Uterus (tissue), 2 donors: ENCODE results near the gene MMAB.

Experiments used
- CTCF ChIP-seq, 4 experiments: fragments of 200-600 bp in 2 of 4; fragments of 450-650 bp in 2 of 4; sonication (generic) in 2 of 4; IDR thresholded peaks; one replicate each; pipeline ENCODE4 v1.5.1; 2016 to 2019; ENCODE audit warnings: antibody characterized with exemption in 4 of 4, mild to moderate bottlenecking in 2 of 4, moderate library complexity in 1 of 4
- POLR2A ChIP-seq, 2 donors: fragments of 450-650 bp; IDR thresholded peaks; one replicate each; pipeline ENCODE4 v1.6.1; 2016; ENCODE audit warnings: antibody characterized with exemption in 2 of 2, mild to moderate bottlenecking in 1 of 2, moderate library complexity in 1 of 2

GRCh38 chr12:109580684-109581333 is 7.5 kb upstream of the MMAB start:
- TF ChIP-seq POLR2A (IDR thresholded peaks at IDR 0.05) (no peak), CTCF (IDR thresholded peaks at IDR 0.05) (no peak)
